Body of pancreas (tissue), 4 donors: ENCODE measurements around the gene AHCYL2. TPM values are rescaled to one million over a fixed set of nuclear protein-coding genes. Genes with fewer than 3 reads are reported as not detected.
A peak's percentile ranks its signal among the peaks of the same experiment; 100 is the strongest.
"Not testable (repeated sequence)": the region's sequence is repeated elsewhere in the genome, so short reads cannot be mapped to it uniquely, and the experiment has no call there.

Experiments
- ATAC-seq: fragments of 150-250 bp; one replicate; pipeline ENCODE4 v1.9.1; 2016
- DNase-seq, 4 donors: peaks; one replicate each; pipeline ENCODE4 v3.0.0-alpha.2; 2019
- H3K27ac ChIP-seq, 4 donors: fragments of 200-600 bp; sonication (generic); 1 replicate in 3 of 4; 2 replicates in 1 of 4; pipeline versions ENCODE4 v1.5.1 to v1.6.1; 2016 to 2019; ENCODE audit warnings: mild to moderate bottlenecking in 1 of 4, mixed read lengths in 1 of 4, moderate library complexity in 1 of 4
- H3K27me3 ChIP-seq, 2 donors: fragments of 200-600 bp; sonication (generic); one replicate each; pipeline ENCODE4 v1.6.0; 2016; ENCODE audit warnings: mild to moderate bottlenecking in 1 of 2
- H3K36me3 ChIP-seq, 2 donors: fragments of 200-600 bp; sonication (generic); replicated peaks in 1 of 2; 2 replicates each; pipeline ENCODE4 v1.5.1; 2016; ENCODE audit warnings: low read depth in 2 of 2; ENCODE audit not compliant: insufficient read depth in 1 of 2
- H3K4me1 ChIP-seq: fragments of 200-600 bp; sonication (generic); one replicate; pipeline ENCODE4 v1.6.0; 2016
- H3K4me3 ChIP-seq, 2 donors: fragments of 200-600 bp; sonication (generic); 1 replicate in 1 of 2; 2 replicates in 1 of 2; pipeline ENCODE4 v1.5.1; 2016 to 2019
- H3K9me3 ChIP-seq, 3 donors: fragments of 200-600 bp; sonication (generic); 1 replicate in 2 of 3; 2 replicates in 1 of 3; pipeline ENCODE4 v1.5.1; 2016
- POLR2A ChIP-seq, 3 donors: fragments of 450-650 bp; IDR thresholded peaks; one replicate each; pipeline ENCODE4 v1.6.1; 2016; ENCODE audit warnings: antibody characterized with exemption in 3 of 3, mild to moderate bottlenecking in 2 of 3
- WGBS, 2 donors: methylation state at CpG; one replicate each; pipeline ENCODE4 v1.1.5; 2017; 5-methylcytosine and 5-hydroxymethylcytosine counted together
- intact Hi-C: fragments of 100-400 bp; cut with DNase I; formaldehyde crosslinking; loops from one replicate; pipeline ENCODE4 v1.15.1; 2023
- total RNA-seq, 2 donors: library from RNA; depleted of rRNA; stranded (reverse); fragments of >200 nt; gene quantifications; one replicate each; pipeline ENCODE4 v1.1.0, GENCODE V29; 2016
- TF ChIP-seq, protein P1 (sequence below), 7 experiments: fragments of 450-650 bp in 4 of 7; fragments of 200-600 bp in 3 of 7; sonication (generic) in 3 of 7; IDR thresholded peaks; one replicate each; pipeline ENCODE4 v1.5.1; 2016 to 2019; ENCODE audit warnings: antibody characterized with exemption in 7 of 7

The AHCYL2 gene
- total RNA-seq, 2 donors from 2014 or later, result 9.3 to 51.4 TPM

DNA sequence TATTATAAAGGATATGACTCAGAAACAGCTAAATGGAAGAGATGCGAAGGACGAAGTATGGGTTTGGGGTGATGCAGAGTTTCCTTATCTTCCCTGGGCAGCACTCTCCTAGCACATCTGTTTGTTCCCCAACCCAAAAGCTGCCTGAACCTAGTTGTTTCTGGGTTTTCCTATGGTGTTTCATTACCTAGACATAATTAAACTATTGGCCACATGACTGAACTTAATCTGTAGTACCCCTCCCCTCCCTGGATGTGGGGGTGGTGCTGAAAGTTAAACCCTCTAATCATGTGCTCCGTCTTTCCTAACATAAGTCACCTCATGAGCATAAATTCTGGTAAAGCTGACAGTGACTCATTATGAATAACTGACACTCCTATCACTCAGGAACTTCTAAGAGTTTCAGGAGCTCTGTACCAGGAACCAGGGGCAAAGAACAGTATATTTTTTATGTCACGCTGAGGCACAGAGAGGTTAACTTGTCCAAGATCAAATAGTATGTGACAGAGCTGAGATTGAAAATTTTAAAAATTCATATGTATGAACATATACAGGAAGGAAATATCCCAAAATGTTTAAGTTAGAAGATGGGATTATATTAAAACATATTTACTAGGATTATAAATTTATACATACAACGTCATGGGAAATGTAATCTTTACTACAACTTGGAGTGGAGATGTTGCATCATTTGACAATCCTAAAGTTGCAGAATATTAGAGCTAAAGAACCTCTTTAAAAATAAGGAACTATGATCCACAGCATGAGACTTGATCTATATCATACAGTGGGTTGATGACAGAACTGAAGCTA is 214.2 kb downstream of the AHCYL2 start:
- H3K4me1 ChIP-seq, result peaks cover 20% of the 10 kb centered on the region
- no peaks in the 10 kb centered on the region for H3K36me3 ChIP-seq
- no peak for TF ChIP-seq POLR2A (IDR thresholded peaks at IDR 0.05)
- TF ChIP-seq, protein P1, sequence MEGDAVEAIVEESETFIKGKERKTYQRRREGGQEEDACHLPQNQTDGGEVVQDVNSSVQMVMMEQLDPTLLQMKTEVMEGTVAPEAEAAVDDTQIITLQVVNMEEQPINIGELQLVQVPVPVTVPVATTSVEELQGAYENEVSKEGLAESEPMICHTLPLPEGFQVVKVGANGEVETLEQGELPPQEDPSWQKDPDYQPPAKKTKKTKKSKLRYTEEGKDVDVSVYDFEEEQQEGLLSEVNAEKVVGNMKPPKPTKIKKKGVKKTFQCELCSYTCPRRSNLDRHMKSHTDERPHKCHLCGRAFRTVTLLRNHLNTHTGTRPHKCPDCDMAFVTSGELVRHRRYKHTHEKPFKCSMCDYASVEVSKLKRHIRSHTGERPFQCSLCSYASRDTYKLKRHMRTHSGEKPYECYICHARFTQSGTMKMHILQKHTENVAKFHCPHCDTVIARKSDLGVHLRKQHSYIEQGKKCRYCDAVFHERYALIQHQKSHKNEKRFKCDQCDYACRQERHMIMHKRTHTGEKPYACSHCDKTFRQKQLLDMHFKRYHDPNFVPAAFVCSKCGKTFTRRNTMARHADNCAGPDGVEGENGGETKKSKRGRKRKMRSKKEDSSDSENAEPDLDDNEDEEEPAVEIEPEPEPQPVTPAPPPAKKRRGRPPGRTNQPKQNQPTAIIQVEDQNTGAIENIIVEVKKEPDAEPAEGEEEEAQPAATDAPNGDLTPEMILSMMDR (IDR thresholded peaks at IDR 0.05), result no peak
- no peak overlapping the region for H3K27ac ChIP-seq
- 68 to 90% methylated on average over 5 of the region's 5 CpGs for WGBS, 2 donors
- DNase-seq (no peak), ATAC-seq (no peak)
- H3K9me3 ChIP-seq, result no peaks in the 10 kb centered on the region
- H3K4me3 ChIP-seq, result no peak overlapping the region
- no peaks in the 10 kb centered on the region for H3K27me3 ChIP-seq
- intact Hi-C loops, result no loop called here

DNA sequence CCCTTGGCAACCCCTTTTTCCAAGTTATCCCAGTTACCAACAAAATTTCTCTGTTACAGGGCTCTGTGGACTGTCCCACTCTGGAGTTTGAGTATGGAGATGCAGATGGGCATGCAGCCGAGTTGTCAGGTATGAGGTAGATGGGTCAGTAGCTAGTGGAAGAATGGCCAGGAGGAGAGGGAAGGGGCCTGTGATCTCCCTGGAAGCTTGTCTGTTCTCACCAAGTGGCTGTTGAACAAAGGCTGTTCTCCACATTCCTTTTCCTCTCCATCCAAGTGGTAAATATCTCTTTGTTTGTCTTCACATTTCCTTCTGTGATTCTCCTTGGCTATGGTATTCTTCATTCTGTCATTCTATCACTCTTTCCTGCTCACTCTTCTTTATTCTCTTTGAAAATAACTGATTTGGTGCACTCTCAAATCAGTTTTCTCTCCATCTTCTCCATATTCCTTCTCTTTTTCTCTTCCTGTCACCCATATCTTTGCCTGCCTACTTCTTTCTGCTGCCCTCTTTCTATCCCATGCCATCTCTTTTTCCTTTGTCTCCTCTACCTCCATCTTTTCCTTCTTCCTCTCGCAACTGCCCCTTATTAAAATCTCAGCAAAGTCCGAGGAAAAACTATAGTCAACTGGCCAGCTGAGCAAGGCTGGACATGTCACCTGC is 215.3 kb downstream of the AHCYL2 start:
- H3K27me3 ChIP-seq, result no peaks in the 10 kb centered on the region
- TF ChIP-seq, protein P1 (IDR thresholded peaks at IDR 0.05), result no peak
- no peak for TF ChIP-seq POLR2A (IDR thresholded peaks at IDR 0.05)
- intact Hi-C loops, result no loop called here
- DNase-seq, result no peak
- H3K4me3 ChIP-seq, result no peak overlapping the region
- ATAC-seq, result no peak
- H3K27ac ChIP-seq, result no peak overlapping the region
- no peaks in the 10 kb centered on the region for H3K9me3 ChIP-seq
- 88 to 92% methylated on average over 3 of the region's 3 CpGs for WGBS, 2 donors
- H3K4me1 ChIP-seq, result peaks cover 15% of the 10 kb centered on the region
- no peaks in the 10 kb centered on the region for H3K36me3 ChIP-seq

DNA sequence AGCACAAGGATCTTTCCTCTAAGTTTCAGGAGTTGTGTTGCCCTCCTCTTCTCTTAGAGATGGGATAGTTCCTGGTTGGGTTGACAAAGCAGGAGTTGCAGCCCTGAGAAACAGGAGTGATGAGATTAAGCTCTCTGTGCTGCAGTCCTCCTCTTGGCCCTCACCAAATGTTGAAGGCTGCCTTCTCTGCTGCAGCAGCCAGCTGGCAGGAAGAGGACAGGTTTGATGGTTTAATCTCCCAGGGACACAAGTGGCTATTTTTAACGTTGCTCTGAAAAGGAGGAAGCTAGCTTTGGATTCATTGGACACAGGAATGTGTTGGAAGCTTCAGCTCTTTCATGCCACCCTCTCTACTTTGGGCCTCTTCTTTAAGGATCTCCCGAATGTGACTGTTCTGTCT is 218.8 kb downstream of the AHCYL2 start:
- Histone ChIP-seq H3K36me3 (no peaks in the 10 kb centered on the region), H3K4me3 (no peak overlapping the region), H3K9me3 (no peaks in the 10 kb centered on the region), H3K27me3 (no peaks in the 10 kb centered on the region), H3K4me1 (peaks cover 13% of the 10 kb centered on the region), H3K27ac (no peak overlapping the region)
- TF ChIP-seq POLR2A (IDR thresholded peaks at IDR 0.05), result no peak
- TF ChIP-seq, protein P1 (IDR thresholded peaks at IDR 0.05), result no peak
- intact Hi-C loops, result no loop called here
- WGBS, 2 donors, result 11 to 16% methylated on average over 2 of the region's 2 CpGs
- ATAC-seq (peak; percentile 60), DNase-seq (peak; percentile 19 to 57 (median 41))

DNA sequence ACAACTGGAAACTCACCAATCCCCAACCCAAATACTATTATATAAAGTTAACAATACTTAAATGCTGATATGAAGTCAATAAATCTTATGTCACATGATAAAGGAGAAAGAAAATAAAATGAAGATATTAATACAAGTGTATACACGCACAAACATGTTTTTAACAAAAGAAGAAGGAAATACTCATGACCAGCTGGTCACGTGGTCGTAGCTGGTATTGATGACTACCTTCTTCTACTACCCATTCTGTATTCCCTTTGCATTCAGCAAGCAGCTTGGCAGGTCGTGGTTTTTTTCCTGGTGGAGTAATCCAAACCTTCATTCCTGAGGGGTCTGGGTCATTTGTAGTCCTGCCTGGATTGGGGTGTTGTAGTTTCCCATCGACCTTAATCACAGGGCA is 219.9 kb downstream of the AHCYL2 start:
- peaks cover 13% of the 10 kb centered on the region for H3K4me1 ChIP-seq
- 92 to 96% methylated on average over 5 of the region's 5 CpGs for WGBS, 2 donors
- H3K27me3 ChIP-seq, H3K36me3 ChIP-seq, H3K4me3 ChIP-seq, H3K9me3 ChIP-seq, ATAC-seq, DNase-seq, intact Hi-C loops, H3K27ac ChIP-seq: not testable (repeated sequence)

DNA sequence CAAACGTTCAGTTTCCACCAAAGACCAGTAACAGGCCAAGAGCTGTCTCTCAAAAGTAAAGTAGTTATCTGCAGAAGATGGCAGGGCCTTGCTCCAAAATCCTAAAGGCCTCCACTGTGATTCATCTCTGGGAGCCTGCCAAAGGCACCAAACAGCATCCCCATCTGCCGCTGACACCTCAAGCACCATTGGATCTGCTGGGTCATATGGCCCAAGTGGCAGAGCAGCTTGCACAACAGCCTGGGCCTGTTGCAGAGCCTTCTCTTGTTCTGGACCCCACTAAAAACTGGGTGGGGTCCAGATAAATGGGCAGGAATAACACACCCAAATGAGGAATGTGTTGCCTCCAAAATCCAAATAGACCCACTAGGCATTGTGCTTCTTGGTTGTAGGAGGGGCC is 222.1 kb downstream of the AHCYL2 start:
- intact Hi-C loops, ATAC-seq, H3K36me3 ChIP-seq, DNase-seq, H3K9me3 ChIP-seq, H3K4me3 ChIP-seq, H3K27ac ChIP-seq, H3K27me3 ChIP-seq: not testable (repeated sequence)
- H3K4me1 ChIP-seq, result peaks cover 13% of the 10 kb centered on the region
- 33 to 35% methylated on average over 2 of the region's 2 CpGs for WGBS, 2 donors

DNA sequence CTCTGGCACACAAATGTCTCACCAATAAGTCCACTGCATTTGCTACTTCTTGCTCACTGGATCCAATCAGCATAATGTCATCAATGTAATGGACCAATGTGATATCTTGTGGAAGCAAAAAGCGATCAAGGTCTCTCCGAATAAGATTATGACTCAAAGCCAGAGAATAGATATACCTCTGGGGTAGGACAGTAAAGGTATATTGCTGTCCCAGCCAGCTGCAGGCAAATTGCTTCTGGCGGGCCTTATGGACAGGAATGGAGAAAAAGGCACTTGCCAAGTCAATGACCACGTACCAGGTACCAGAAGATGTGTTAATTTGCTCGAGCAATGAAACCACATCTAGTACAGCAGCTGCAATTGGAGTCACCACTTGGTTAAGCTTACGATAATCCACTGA is 222.6 kb downstream of the AHCYL2 start:
- DNase-seq, intact Hi-C loops, ATAC-seq, H3K4me3 ChIP-seq, H3K27me3 ChIP-seq, H3K27ac ChIP-seq, H3K9me3 ChIP-seq, H3K36me3 ChIP-seq: not testable (repeated sequence)
- peaks cover 15% of the 10 kb centered on the region for H3K4me1 ChIP-seq
- 96 to 98% methylated on average over 6 of the region's 6 CpGs for WGBS, 2 donors

DNA sequence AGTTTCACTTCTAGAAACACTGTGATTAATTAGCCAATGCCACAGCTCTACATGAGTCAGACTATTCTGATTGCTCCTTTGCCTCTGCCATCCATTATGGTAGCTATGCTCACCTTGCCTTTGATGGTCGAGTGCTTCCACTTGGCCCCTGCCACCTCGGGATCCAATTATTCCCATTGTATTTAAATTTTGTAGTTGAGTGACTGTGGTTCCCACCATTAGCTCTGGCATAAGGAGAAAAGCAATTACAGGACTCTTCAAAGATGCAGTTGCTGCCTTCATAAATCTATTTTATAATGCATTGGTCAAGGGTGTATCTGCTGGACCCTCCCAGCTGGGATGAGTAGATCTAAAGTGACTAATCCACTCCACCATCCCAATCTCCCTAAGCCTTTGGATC is 223.8 kb downstream of the AHCYL2 start:
- DNase-seq, H3K36me3 ChIP-seq, H3K4me3 ChIP-seq, H3K27ac ChIP-seq, H3K27me3 ChIP-seq, intact Hi-C loops, H3K9me3 ChIP-seq, ATAC-seq: not testable (repeated sequence)
- 71 to 82% methylated on average over 2 of the region's 2 CpGs for WGBS, 2 donors
- H3K4me1 ChIP-seq, result peaks cover 19% of the 10 kb centered on the region
